ENCODE measurements around the gene KLHL17.
A peak's percentile ranks its signal among the peaks of the same experiment; 100 is the strongest.
"Not testable (repeated sequence)": the region's sequence is repeated elsewhere in the genome, so short reads cannot be mapped to it uniquely, and the experiment has no call there.

The KLHL17 gene

GRCh38 chr1:998745-998994, 38.3 kb downstream of the KLHL17 start:
- Mint-ChIP-seq H3K36me3 (no peaks in the 10 kb centered on the region), H3K9me3 (ENCODE audit: low read depth) (no peaks in the 10 kb centered on the region), H3K27me3 (peaks cover 4% of the 10 kb centered on the region), H3K27ac (no peak overlapping the region), H3K4me3 (no peak overlapping the region), H3K4me1 (ENCODE audit: low read depth) (peaks cover 8% of the 10 kb centered on the region)

DNA sequence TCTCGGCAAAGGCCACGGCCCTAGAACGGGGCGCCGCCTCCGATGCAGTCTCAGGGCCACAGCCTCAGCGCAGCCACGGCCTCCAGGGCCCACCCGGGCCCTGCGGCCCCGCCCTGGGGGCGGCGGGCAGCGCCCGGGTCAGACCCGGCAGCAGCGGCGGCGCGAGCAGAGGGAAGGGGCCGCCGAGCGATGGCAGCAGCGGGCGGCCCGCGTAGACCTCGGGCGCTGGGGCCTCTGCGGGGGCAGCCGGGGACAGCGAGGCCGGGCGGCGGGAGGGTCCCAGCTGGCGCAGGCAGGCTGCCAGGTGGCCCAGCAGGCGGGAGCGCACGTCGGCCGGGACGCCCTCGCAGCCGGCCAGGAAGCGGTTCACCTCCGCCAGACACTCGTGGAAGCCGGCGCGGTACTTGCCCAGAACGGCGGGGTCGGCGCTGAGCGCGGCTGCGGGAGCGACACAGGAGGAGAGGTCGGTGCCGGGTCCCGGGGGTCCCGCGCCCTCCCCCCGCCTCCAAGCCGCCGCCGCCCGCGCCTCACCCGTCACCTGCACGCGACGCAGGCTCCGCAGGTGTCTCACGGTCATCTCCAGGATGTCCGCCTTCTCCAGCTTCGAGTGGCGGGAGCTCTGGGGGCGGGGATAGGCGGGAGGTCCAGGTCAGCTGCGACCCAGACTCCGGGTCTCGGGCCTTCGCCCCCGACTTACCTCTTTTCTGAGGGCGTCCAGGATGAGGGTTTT, 38.8 kb downstream of the KLHL17 start:
- H3K4me1 Mint-ChIP-seq (ENCODE audit: low read depth) = peaks cover 8% of the 10 kb centered on the region
- no peaks in the 10 kb centered on the region for H3K9me3 Mint-ChIP-seq (ENCODE audit: low read depth)
- H3K4me3 Mint-ChIP-seq = peak overlapping the region; percentile 42
- peaks cover 4% of the 10 kb centered on the region for H3K27me3 Mint-ChIP-seq
- H3K27ac Mint-ChIP-seq = no peak overlapping the region
- no peaks in the 10 kb centered on the region for H3K36me3 Mint-ChIP-seq

- peak within 1 kb of the TSS; percentile 77 for H3K27ac Mint-ChIP-seq
Observed at GRCh38 chr1:999725-1000356, 39.5 kb downstream of the KLHL17 start, which contains the start of gene HES4. HES4 (minus strand) TSS chr1:1000097; CDS start chr1:999973, 124 bp downstream.

DNA sequence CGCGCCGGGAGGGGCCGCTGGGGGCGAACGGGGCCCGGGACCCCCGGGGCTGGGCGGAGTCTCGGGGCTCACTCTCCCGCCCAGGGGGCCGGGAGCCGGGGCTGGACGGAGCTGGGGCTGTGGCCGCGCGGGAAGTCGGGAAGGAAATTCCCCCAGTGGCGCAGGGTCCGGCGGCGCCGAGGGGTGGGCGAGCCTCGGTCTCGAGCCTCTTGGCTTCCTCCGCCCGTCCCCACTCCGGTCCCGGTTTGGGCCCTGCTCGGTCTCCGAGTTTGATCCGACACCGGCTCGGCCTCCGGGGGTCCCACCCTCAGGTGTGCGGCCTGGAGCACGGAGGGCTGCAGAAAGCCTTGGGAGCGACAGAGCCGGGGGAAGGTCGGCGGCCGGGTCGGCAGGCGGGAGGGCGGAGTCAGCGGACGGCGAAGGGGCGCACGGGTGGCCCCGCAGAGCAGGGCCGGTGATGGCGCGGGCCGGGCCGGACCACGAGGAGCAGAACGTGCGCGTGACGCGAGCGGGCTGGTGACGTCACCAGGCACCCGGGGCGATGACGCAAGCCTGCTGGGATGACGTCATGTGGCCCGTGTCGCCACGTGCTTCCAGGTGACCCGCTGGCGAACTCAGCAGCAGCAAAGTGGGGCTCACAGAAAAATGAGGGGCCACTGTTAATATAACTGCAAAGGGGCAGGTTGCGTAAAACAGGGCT, 40.1 kb downstream of the KLHL17 start:
- Mint-ChIP-seq H3K9me3 (ENCODE audit: low read depth) (no peaks in the 10 kb centered on the region), H3K4me3 (peak overlapping the region; percentile 75), H3K27me3 (peaks cover 13% of the 10 kb centered on the region), H3K4me1 (ENCODE audit: low read depth) (peaks cover 17% of the 10 kb centered on the region), H3K27ac (peak overlapping the region; percentile 77), H3K36me3 (no peaks in the 10 kb centered on the region)

More at GRCh38 chr1:999725-1000356, 39.5 kb downstream of the KLHL17 start, which contains the start of gene HES4:
- H3K4me3 Mint-ChIP-seq = peak within 1 kb of the TSS; percentile 75
- no peaks in the 10 kb centered on the region for H3K9me3 Mint-ChIP-seq (ENCODE audit: low read depth)
- peaks cover 7% of the 10 kb centered on the region for H3K27me3 Mint-ChIP-seq
- peaks cover 12% of the 10 kb centered on the region for H3K4me1 Mint-ChIP-seq (ENCODE audit: low read depth)
- H3K36me3 Mint-ChIP-seq = no peaks in the 10 kb centered on the region

- Mint-ChIP-seq H3K27me3 (peaks cover 10% of the 10 kb centered on the region), H3K27ac (no peak overlapping the region), H3K4me3 (peak overlapping the region; percentile 75), H3K9me3 (ENCODE audit: low read depth) (no peaks in the 10 kb centered on the region), H3K4me1 (ENCODE audit: low read depth) (peaks cover 15% of the 10 kb centered on the region), H3K36me3 (no peaks in the 10 kb centered on the region)
Observed at GRCh38 chr1:1001057-1001783, 40.8 kb downstream of the KLHL17 start.

DNA sequence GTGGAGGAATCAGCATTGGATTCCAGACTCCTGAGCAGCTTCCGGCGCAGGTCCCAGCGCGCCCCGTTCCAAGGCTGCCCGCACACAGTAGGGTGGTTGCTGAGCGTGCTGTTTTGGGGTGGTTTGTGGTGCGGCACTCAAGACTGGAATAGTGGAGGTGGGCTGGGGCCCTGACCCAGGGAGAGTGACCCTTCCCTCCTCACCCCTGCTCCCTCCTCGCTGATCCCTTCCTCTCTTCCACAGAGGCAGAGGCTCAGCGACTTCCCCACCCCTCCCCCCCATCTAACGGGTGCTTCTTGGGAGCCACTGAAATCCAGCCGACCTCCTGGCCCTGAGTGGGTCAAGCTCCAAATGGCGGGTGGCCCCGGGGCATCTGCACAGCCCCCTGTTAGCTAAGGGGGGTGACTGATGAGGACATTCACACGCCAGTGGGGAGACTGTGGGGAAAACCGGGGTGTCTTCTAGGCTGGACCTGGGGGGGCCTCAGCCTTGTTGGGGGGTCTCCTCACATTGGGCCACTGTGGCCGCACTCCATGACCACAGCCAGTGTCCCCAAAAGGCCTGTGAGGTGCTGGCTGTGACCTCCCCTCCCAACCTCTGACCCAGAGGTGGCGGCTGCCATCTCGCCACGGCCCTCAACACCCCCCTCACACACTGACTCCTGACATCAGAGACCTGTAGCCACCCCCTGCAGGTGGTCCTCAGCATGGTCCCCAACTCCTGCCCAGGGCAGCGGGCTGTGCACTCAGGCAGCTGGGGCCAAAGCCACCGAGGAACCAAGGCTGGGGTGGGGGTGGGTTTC, 43.4 kb downstream of the KLHL17 start:
- peaks cover 12% of the 10 kb centered on the region for H3K27me3 Mint-ChIP-seq
- no peak overlapping the region for H3K4me3 Mint-ChIP-seq
- H3K36me3 Mint-ChIP-seq = no peaks in the 10 kb centered on the region
- H3K27ac Mint-ChIP-seq = no peak overlapping the region
- H3K4me1 Mint-ChIP-seq (ENCODE audit: low read depth) = peaks cover 15% of the 10 kb centered on the region
- no peaks in the 10 kb centered on the region for H3K9me3 Mint-ChIP-seq (ENCODE audit: low read depth)

GRCh38 chr1:1004420-1004779, 44.0 kb downstream of the KLHL17 start:
- peaks cover 15% of the 10 kb centered on the region for H3K4me1 Mint-ChIP-seq (ENCODE audit: low read depth)
- no peak overlapping the region for H3K27ac Mint-ChIP-seq
- H3K9me3 Mint-ChIP-seq (ENCODE audit: low read depth) = no peaks in the 10 kb centered on the region
- H3K4me3 Mint-ChIP-seq = no peak overlapping the region
- peaks cover 12% of the 10 kb centered on the region for H3K27me3 Mint-ChIP-seq
- no peaks in the 10 kb centered on the region for H3K36me3 Mint-ChIP-seq

GRCh38 chr1:1004780-1005697, 44.7 kb downstream of the KLHL17 start:
- peaks cover 12% of the 10 kb centered on the region for H3K27me3 Mint-ChIP-seq
- no peaks in the 10 kb centered on the region for H3K9me3 Mint-ChIP-seq (ENCODE audit: low read depth)
- no peaks in the 10 kb centered on the region for H3K36me3 Mint-ChIP-seq
- H3K4me3 Mint-ChIP-seq = no peak overlapping the region
- H3K27ac Mint-ChIP-seq = no peak overlapping the region
- peaks cover 15% of the 10 kb centered on the region for H3K4me1 Mint-ChIP-seq (ENCODE audit: low read depth)

- no peaks in the 10 kb centered on the region for H3K9me3 Mint-ChIP-seq (ENCODE audit: low read depth)
- no peaks in the 10 kb centered on the region for H3K36me3 Mint-ChIP-seq
- peaks cover 12% of the 10 kb centered on the region for H3K27me3 Mint-ChIP-seq
- H3K4me3 Mint-ChIP-seq = no peak overlapping the region
- peaks cover 13% of the 10 kb centered on the region for H3K4me1 Mint-ChIP-seq (ENCODE audit: low read depth)
- no peak overlapping the region for H3K27ac Mint-ChIP-seq
Observed at GRCh38 chr1:1005774-1006304, 45.5 kb downstream of the KLHL17 start.

DNA sequence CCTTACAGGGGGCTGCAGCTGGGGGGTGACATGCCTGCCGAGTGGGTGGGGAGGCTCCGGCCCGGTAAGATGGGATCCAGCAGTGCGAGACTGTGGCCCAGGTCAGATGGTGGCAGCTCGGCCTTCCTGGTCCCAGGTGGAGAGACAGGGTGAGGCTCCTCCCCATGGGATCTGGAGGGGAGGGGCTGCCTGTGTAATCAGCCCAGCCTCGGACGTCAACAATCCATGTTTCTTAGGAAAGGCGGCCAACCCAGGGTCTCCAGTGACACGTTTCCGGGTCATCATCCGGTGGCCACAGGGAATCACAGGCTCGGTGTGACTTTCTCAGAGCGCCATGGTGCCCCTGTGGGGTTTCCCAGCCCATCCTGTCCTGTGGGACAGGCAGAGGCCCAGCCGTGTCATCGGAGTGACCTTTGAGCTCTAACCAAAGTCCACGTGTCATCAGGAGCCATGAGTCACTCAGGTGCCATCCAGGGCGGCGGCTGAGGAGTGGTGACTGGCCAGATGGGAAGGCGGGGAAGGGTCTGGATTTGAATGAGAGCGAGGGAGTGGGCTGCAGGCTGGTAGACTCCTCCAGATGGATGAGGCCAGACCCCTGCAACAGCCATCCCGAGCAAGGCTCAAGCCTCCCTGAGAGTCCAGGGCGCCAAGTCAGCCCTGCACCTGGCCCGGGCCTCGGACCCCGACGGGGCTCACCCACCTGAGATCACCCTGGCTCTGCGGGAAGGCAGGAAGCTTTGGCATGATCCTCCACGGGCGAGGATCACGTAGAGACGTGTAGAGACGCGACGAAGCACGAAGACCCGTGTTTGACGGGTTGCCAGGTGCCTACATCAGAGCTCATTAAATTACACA, 46.1 kb downstream of the KLHL17 start:
- H3K27me3 Mint-ChIP-seq = peaks cover 12% of the 10 kb centered on the region
- peaks cover 13% of the 10 kb centered on the region for H3K4me1 Mint-ChIP-seq (ENCODE audit: low read depth)
- no peaks in the 10 kb centered on the region for H3K9me3 Mint-ChIP-seq (ENCODE audit: low read depth)
- no peaks in the 10 kb centered on the region for H3K36me3 Mint-ChIP-seq
- H3K4me3 Mint-ChIP-seq = no peak overlapping the region
- no peak overlapping the region for H3K27ac Mint-ChIP-seq

DNA sequence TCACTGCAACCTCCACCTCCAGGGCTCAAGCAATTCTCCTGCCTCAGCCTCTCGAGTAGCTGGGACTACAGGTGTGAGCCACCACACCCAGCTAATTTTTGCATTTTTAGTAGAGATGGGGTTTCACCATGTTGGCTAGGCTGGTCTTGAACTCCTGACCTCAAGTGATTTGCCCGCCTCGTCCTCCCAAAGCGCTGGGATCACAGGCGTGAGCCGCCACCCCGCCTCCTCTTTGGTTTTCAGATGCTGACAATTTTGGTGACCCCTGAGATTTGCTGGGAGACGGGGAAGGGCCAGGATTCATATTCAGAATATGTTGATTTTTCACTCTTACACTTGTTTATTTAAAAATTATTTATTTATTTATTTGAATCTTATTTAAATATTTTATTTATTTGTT, 49.7 kb downstream of the KLHL17 start:
- not testable (repeated sequence) for H3K9me3 Mint-ChIP-seq (ENCODE audit: low read depth); H3K27me3 Mint-ChIP-seq; H3K36me3 Mint-ChIP-seq; H3K27ac Mint-ChIP-seq; H3K4me3 Mint-ChIP-seq
- H3K4me1 Mint-ChIP-seq (ENCODE audit: low read depth) = peaks cover 28% of the 10 kb centered on the region

DNA sequence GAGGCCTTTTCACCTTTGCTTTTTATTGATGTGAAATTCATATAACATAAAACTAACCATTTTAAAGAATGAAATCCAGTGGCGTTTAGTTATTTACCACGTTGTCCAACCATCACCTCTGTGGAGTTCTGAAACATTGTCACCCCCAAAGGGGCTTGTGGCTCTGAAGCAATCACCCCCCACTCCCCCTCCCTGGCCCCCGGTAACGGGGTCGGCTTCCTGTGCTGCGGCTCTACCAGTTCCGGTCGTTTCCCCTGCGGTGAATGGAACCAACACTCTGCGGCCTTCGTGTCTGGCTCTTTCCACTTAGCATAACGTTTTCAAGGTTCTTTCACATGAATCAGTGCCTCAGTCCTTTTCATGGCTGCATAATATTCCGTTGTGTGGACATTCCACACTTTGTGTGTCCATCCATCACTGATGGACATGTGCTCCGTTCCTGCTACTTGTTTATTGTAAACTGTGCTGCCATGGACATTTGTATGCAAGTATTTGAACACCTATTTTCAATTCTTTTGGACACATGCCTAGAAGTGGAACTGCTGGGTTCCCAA, 51.1 kb downstream of the KLHL17 start:
- Mint-ChIP-seq H3K27ac (no peak overlapping the region), H3K36me3 (no peaks in the 10 kb centered on the region), H3K27me3 (peaks cover 4% of the 10 kb centered on the region), H3K4me3 (no peak overlapping the region), H3K9me3 (ENCODE audit: low read depth) (no peaks in the 10 kb centered on the region), H3K4me1 (ENCODE audit: low read depth) (peaks cover 24% of the 10 kb centered on the region)

DNA sequence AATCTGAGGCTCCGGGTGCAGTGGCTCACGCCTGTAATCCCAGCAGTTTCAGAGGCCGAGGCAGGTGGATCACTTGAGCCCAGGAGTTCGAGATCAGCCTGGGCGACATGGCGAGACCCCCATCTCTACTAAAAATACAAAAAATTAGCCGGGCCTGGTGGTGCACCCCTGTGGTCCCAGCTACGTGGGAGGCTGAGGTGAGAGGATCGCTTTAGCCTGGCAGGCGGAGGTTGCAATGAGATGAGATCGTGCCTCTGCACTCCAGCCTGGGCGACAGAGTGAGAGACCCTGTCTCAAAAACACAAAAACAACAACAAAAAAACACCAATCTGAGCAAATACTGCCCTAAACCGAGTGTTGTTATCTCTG, 52.3 kb downstream of the KLHL17 start:
- H3K4me1 Mint-ChIP-seq (ENCODE audit: low read depth) = peaks cover 30% of the 10 kb centered on the region
- H3K27ac Mint-ChIP-seq = peak overlapping the region; percentile 93
- H3K9me3 Mint-ChIP-seq (ENCODE audit: low read depth); H3K27me3 Mint-ChIP-seq; H3K36me3 Mint-ChIP-seq: not testable (repeated sequence)
- peak overlapping the region; percentile 94 for H3K4me3 Mint-ChIP-seq

Data from activated naive CD8-positive, alpha-beta T cell (primary cell).